ENCODE results near the gene KRT10. TPM values are rescaled to one million over a fixed set of nuclear protein-coding genes. Genes with fewer than 3 reads are reported as not detected.

The KRT10 gene
- polyA plus RNA-seq, 3 donors: 9.7 to 79.1 (median 58.7) TPM

DNA sequence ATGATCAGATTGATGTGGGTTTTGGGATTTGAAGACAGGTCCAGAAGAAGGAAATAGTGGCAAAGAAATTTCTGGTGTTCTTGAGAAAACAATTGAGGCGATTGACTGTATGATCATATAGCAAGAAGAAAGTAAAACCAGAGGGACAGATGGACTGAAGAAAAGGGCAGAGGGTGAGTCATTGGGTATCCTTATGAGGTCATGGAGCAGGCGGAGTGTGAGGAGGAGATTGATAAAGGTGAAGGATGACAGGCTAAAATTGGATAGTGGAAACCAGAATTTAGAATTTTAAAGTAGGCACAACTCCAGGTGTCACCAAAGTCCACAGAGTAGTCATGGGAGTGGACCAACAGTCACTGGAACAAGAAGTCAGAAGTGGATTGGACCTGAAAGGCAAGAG, 21.3 kb downstream of the KRT10 start:
- H3K36me3 ChIP-seq (replicated peaks in 1 of 2; ENCODE audit: control insufficient read depth in 1 of 2, insufficient read depth in 2 of 2, low read length in 2 of 2): no peaks in the 10 kb centered on the region
- DNase-seq: no peak
- peaks cover 17 to 26% (median 23%) of the 10 kb centered on the region in 3 donors for H3K27me3 Mint-ChIP-seq (ENCODE audit: low read depth in 3 of 3)
- H3K4me3 Mint-ChIP-seq: no peak overlapping the region
- H3K4me2 ChIP-seq (replicated peaks; ENCODE audit: extremely low read depth, low read length, poor library complexity, severe bottlenecking): no peak overlapping the region
- H3K79me2 ChIP-seq (ENCODE audit: insufficient read depth, low read length): no peaks in the 10 kb centered on the region
- H3K27ac ChIP-seq (ENCODE audit: low read depth in 1 of 2, low read length in 2 of 2): no peak overlapping the region
- WGBS (ENCODE audit: insufficient coverage): 92% methylated on average over 2 of the region's 2 CpGs
- no peak overlapping the region for H3K4me3 ChIP-seq (replicated peaks in 1 of 3; ENCODE audit: low read depth in 2 of 3, low read length in 3 of 3)
- H3K27me3 ChIP-seq (ENCODE audit: control insufficient read depth in 2 of 2, insufficient read depth in 2 of 2, low read length in 2 of 2): peaks cover 24 to 29% of the 10 kb centered on the region in 2 donors
- intact Hi-C loops (cut with micrococcal nuclease): loop anchor here (5.0 kb wide), 1 partner anchor 846 kb away; no protein-coding TSS in a partner anchor
- H3K27ac Mint-ChIP-seq: no peak overlapping the region
- no peak overlapping the region for H3K9ac ChIP-seq (ENCODE audit: insufficient read depth, low read length, poor library complexity, severe bottlenecking)
- H3K4me1 Mint-ChIP-seq: no peaks in the 10 kb centered on the region
- no peak for TF ChIP-seq CTCF (IDR thresholded peaks at IDR 0.05)
- H4K20me1 ChIP-seq (ENCODE audit: insufficient read depth, low read length): no peaks in the 10 kb centered on the region
- H3K4me1 ChIP-seq (ENCODE audit: control insufficient read depth in 1 of 2, insufficient read depth in 2 of 2, low read length in 2 of 2): no peaks in the 10 kb centered on the region
- no peaks in the 10 kb centered on the region for H3K9me3 ChIP-seq (replicated peaks in 1 of 2; ENCODE audit: control insufficient read depth in 1 of 2, insufficient read depth in 1 of 2, low read length in 2 of 2)
- H2AFZ ChIP-seq (ENCODE audit: insufficient read depth, low read depth, low read length, poor library complexity, severe bottlenecking): no peak overlapping the region
- H3K36me3 Mint-ChIP-seq: no peaks in the 10 kb centered on the region
- no peaks in the 10 kb centered on the region for H3K9me3 Mint-ChIP-seq

DNA sequence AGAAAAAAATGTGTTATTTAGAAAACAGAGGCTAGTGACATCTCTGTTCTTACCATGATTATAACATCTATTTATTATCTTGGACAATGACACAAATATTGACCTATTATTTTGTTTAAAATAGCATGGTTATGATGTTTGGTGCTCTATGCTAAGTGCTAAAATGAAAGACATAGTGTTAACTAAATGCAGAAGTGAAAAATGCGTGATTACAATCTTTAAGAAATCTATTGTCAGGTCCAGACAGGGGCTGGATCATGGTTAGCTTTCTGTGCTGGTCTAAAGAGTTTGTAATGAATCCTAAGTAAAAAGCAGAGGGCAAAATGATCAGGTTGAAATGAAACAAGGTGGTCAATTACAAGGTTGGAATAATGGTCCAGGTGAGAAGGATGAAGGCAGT, 22.0 kb downstream of the KRT10 start:
- Mint-ChIP-seq H3K27ac (no peak overlapping the region), H3K27me3 (ENCODE audit: low read depth in 3 of 3) (peaks cover 13 to 25% (median 22%) of the 10 kb centered on the region in 3 donors), H3K4me1 (no peaks in the 10 kb centered on the region), H3K9me3 (no peaks in the 10 kb centered on the region), H3K36me3 (no peaks in the 10 kb centered on the region), H3K4me3 (no peak overlapping the region)
- no peak overlapping the region for H3K4me2 ChIP-seq (replicated peaks; ENCODE audit: extremely low read depth, low read length, poor library complexity, severe bottlenecking)
- H3K9me3 ChIP-seq (replicated peaks in 1 of 2; ENCODE audit: control insufficient read depth in 1 of 2, insufficient read depth in 1 of 2, low read length in 2 of 2): no peaks in the 10 kb centered on the region
- no peaks in the 10 kb centered on the region for H3K79me2 ChIP-seq (ENCODE audit: insufficient read depth, low read length)
- no peak for DNase-seq
- no peak overlapping the region for H3K27ac ChIP-seq (ENCODE audit: low read depth in 1 of 2, low read length in 2 of 2)
- H3K4me3 ChIP-seq (replicated peaks in 1 of 3; ENCODE audit: low read depth in 2 of 3, low read length in 3 of 3): no peak overlapping the region
- 38% methylated on average over 1 of the region's 1 CpG for WGBS (ENCODE audit: insufficient coverage)
- H3K27me3 ChIP-seq (ENCODE audit: control insufficient read depth in 2 of 2, insufficient read depth in 2 of 2, low read length in 2 of 2): peaks cover 19 to 32% of the 10 kb centered on the region in 2 donors
- no peak overlapping the region for H2AFZ ChIP-seq (ENCODE audit: insufficient read depth, low read depth, low read length, poor library complexity, severe bottlenecking)
- H3K36me3 ChIP-seq (replicated peaks in 1 of 2; ENCODE audit: control insufficient read depth in 1 of 2, insufficient read depth in 2 of 2, low read length in 2 of 2): no peaks in the 10 kb centered on the region
- no peaks in the 10 kb centered on the region for H4K20me1 ChIP-seq (ENCODE audit: insufficient read depth, low read length)
- no peaks in the 10 kb centered on the region for H3K4me1 ChIP-seq (ENCODE audit: control insufficient read depth in 1 of 2, insufficient read depth in 2 of 2, low read length in 2 of 2)
- H3K9ac ChIP-seq (ENCODE audit: insufficient read depth, low read length, poor library complexity, severe bottlenecking): no peak overlapping the region
- no peak for TF ChIP-seq CTCF (IDR thresholded peaks at IDR 0.05)
- intact Hi-C loops (cut with micrococcal nuclease): loop anchor here (5.0 kb wide), 1 partner anchor 847 kb away; no protein-coding TSS in a partner anchor
